Activated B cell treated with CpG ODN at 0.5 μM for 24 hours (primary cell): ENCODE results near the gene WBP1. TPM values are rescaled to one million over a fixed set of nuclear protein-coding genes. Genes with fewer than 3 reads are reported as not detected.
"Not testable (repeated sequence)": the region's sequence is repeated elsewhere in the genome, so short reads cannot be mapped to it uniquely, and the experiment has no call there.

Experiments used
- ATAC-seq: fragments of 200-7000 bp; cut with Tn5 transposase; one replicate; pipeline ENCODE4 v1.10.0; 2021; ENCODE audit warnings: low read depth, mild to moderate bottlenecking, moderate library complexity
- CTCF ChIA-PET: fragments of 350-600 bp; sonication (Branson Sonifier 250); formaldehyde crosslinking; loops from one replicate; lab custom pipeline; 2021; ENCODE audit warnings: antibody characterized with exemption; lab: Charles Lee
- POLR2A ChIA-PET: fragments of 350-600 bp; sonication (Branson Sonifier 250); formaldehyde crosslinking; loops from one replicate; lab custom pipeline; 2021; ENCODE audit warnings: antibody characterized with exemption; lab: Charles Lee
- DNase-seq: peaks from one replicate; pipeline ENCODE4 v3.0.0; 2022
- H3K27ac Mint-ChIP-seq: one replicate; pipeline ENCODE4 v1.8.0; 2020; ENCODE audit warnings: mixed read lengths
- H3K27me3 Mint-ChIP-seq: one replicate; pipeline ENCODE4 v1.8.0; 2021; ENCODE audit warnings: mixed read lengths
- H3K36me3 Mint-ChIP-seq: one replicate; pipeline ENCODE4 v1.8.0; 2021; ENCODE audit warnings: low read depth, mixed read lengths
- H3K4me1 Mint-ChIP-seq: one replicate; pipeline ENCODE4 v1.8.0; 2021; ENCODE audit warnings: mixed read lengths
- H3K4me3 Mint-ChIP-seq: one replicate; pipeline ENCODE4 v1.8.0; 2020; ENCODE audit warnings: mild to moderate bottlenecking, mixed read lengths
- H3K9me3 Mint-ChIP-seq: one replicate; pipeline ENCODE4 v1.8.0; 2020; ENCODE audit warnings: mixed read lengths
- CTCF ChIP-seq: fragments of 200-600 bp; IDR thresholded peaks from one replicate; pipeline ENCODE4 v1.8.0; 2022; ENCODE audit warnings: antibody characterized with exemption, mild to moderate bottlenecking
- intact Hi-C: fragments of 100-400 bp; cut with micrococcal nuclease; formaldehyde crosslinking; loops from one replicate; pipeline ENCODE4 v1.15.1; 2024
- total RNA-seq: library from RNA; stranded (reverse); gene quantifications from 2 replicates; pipeline ENCODE4 v1.2.3, GENCODE V29; 2022

The WBP1 gene
- total RNA-seq, 1 donor from 2014 or later = 65.3 TPM

GRCh38 chr2:74454654-74455511 is 3.4 kb upstream of the WBP1 start, which contains the start of gene INO80B:
Gene INO80B, plus strand, starts transcription at chr2:74455087. Its CDS starts 30 bp downstream, at chr2:74455117.
- POLR2A ChIA-PET = interaction anchor here (0.7 to 10.0 kb wide), 16 partner anchors 10 to 718 kb away, joined by 3 to 127 read pairs (median 8); partner anchors contain the start of genes AUP1, C2orf81, CCDC142 and DQX1
- H3K4me1 Mint-ChIP-seq = peaks cover 63% of the 10 kb centered on the region

GRCh38 chr2:74457129-74457548 is 1.1 kb upstream of the WBP1 start:
- H3K36me3 Mint-ChIP-seq = peaks cover 49% of the 10 kb centered on the region
- H3K27ac Mint-ChIP-seq = peak overlapping the region; percentile 100
- POLR2A ChIA-PET = interaction anchor here (1.0 to 10.0 kb wide), 16 partner anchors 10 to 275 kb away, joined by 4 to 127 read pairs (median 11); partner anchors contain the start of genes AUP1, C2orf81, CCDC142 and DOK1
- DNase-seq = no peak
- intact Hi-C loops = loop anchor here (1.0 to 5.0 kb wide), 2 partner anchors 8 to 275 kb away; partner anchors contain the start of gene MOGS
- ATAC-seq = no peak
- no peaks in the 10 kb centered on the region for H3K9me3 Mint-ChIP-seq
- H3K4me1 Mint-ChIP-seq = peaks cover 65% of the 10 kb centered on the region
- peak overlapping the region; percentile 99 for H3K4me3 Mint-ChIP-seq
- TF ChIP-seq CTCF = no peak
- no peaks in the 10 kb centered on the region for H3K27me3 Mint-ChIP-seq
- CTCF ChIA-PET = interaction anchor here (0.9 to 3.0 kb wide), 3 partner anchors 26 to 129 kb away, joined by 3 to 11 read pairs (median 7); partner anchors contain the start of genes C2orf81, CCDC142, TTC31 and WDR54

More at GRCh38 chr2:74454654-74455511, 3.4 kb upstream of the WBP1 start, which contains the start of gene INO80B:
- Mint-ChIP-seq H3K27me3 (no peaks in the 10 kb centered on the region), H3K36me3 (peaks cover 32% of the 10 kb centered on the region), H3K9me3 (no peaks in the 10 kb centered on the region), H3K27ac (peak within 1 kb of the TSS; percentile 100), H3K4me3 (peak within 1 kb of the TSS; percentile 99)
- TF ChIP-seq CTCF = no peak
- ATAC-seq (peak; percentile 47), DNase-seq (peak; percentile 94)
- intact Hi-C loops = loop anchor here (1.0 to 5.0 kb wide), 8 partner anchors 15 to 1220 kb away; partner anchors contain the start of genes AUP1, C2orf81, CCT7 and HTRA2
- CTCF ChIA-PET = interaction anchor here (1.1 to 2.8 kb wide), 6 partner anchors 14 to 133 kb away, joined by 3 to 12 read pairs (median 4); partner anchors contain the start of genes CCDC142, MRPL53 and TTC31

- H3K4me3 Mint-ChIP-seq = peak overlapping the region; percentile 99
- intact Hi-C loops = loop anchor here (1.0 to 5.0 kb wide), 6 partner anchors 8 to 275 kb away; partner anchors contain the start of genes AUP1, HTRA2, MOGS and MRPL53
- no peak for TF ChIP-seq CTCF
- H3K27me3 Mint-ChIP-seq = no peaks in the 10 kb centered on the region
- peaks cover 62% of the 10 kb centered on the region for H3K4me1 Mint-ChIP-seq
- ATAC-seq = peak; percentile 42
- no peaks in the 10 kb centered on the region for H3K9me3 Mint-ChIP-seq
- peaks cover 54% of the 10 kb centered on the region for H3K36me3 Mint-ChIP-seq
- ChIA-PET POLR2A (interaction anchor here (0.7 to 10.0 kb wide), 25 partner anchors 10 to 279 kb away, joined by 3 to 127 read pairs (median 8); partner anchors contain the start of genes AUP1, C2orf81, CCDC142 and DQX1), CTCF (interaction anchor here (1.0 to 3.0 kb wide), 2 partner anchors 23 to 128 kb away, joined by 3 to 11 read pairs; no protein-coding TSS in a partner anchor)
- DNase-seq = peak; percentile 86
- peak overlapping the region; percentile 100 for H3K27ac Mint-ChIP-seq
Observed at GRCh38 chr2:74457549-74458131, 598 bp upstream of the WBP1 start.

GRCh38 chr2:74458938-74459363 is 713 bp downstream of the WBP1 start:
- intact Hi-C loops = loop anchor here (1.0 to 5.0 kb wide), 5 partner anchors 13 to 277 kb away; partner anchors contain the start of genes AUP1, HTRA2, MRPL53 and PCGF1
- Mint-ChIP-seq H3K36me3 (peaks cover 62% of the 10 kb centered on the region), H3K27ac (peak overlapping the region; percentile 100), H3K9me3 (no peaks in the 10 kb centered on the region), H3K27me3 (no peaks in the 10 kb centered on the region), H3K4me1 (peaks cover 65% of the 10 kb centered on the region), H3K4me3 (peak overlapping the region; percentile 99)
- ATAC-seq (no peak), DNase-seq (no peak)
- TF ChIP-seq CTCF = no peak
- POLR2A ChIA-PET = interaction anchor here (0.8 to 10.0 kb wide), 20 partner anchors 9 to 1225 kb away, joined by 3 to 127 read pairs (median 10); partner anchors contain the start of genes AUP1, C2orf81, CCDC142 and CCT7
- CTCF ChIA-PET = interaction anchor here (0.8 to 3.0 kb wide), 4 partner anchors 14 to 127 kb away, joined by 3 to 11 read pairs (median 3); partner anchors contain the start of genes CCDC142, MRPL53 and TTC31

GRCh38 chr2:74459503-74460118 is 1.4 kb downstream of the WBP1 start:
- not testable (repeated sequence) for ATAC-seq, DNase-seq, H3K9me3 Mint-ChIP-seq, H3K27me3 Mint-ChIP-seq
- H3K4me3 Mint-ChIP-seq = peak overlapping the region; percentile 99
- peak overlapping the region; percentile 66 for H3K27ac Mint-ChIP-seq
- peaks cover 67% of the 10 kb centered on the region for H3K4me1 Mint-ChIP-seq
- peaks cover 62% of the 10 kb centered on the region for H3K36me3 Mint-ChIP-seq
- intact Hi-C loops = loop anchor here (5.0 kb wide), 1 partner anchor 277 kb away; no protein-coding TSS in a partner anchor
- CTCF ChIA-PET = interaction anchor here (1.2 to 3.0 kb wide), 2 partner anchors 23 to 126 kb away, joined by 3 to 11 read pairs; partner anchors contain the start of genes CCDC142 and TTC31
- POLR2A ChIA-PET = interaction anchor here (0.6 to 10.0 kb wide), 9 partner anchors 8 to 281 kb away, joined by 4 to 127 read pairs (median 35); partner anchors contain the start of genes AUP1, C2orf81, CCDC142 and HTRA2

- H3K9me3 Mint-ChIP-seq, intact Hi-C loops, H3K27ac Mint-ChIP-seq, H3K27me3 Mint-ChIP-seq, ATAC-seq, DNase-seq: not testable (repeated sequence)
- POLR2A ChIA-PET = interaction anchor here (10.0 kb wide), 1 partner anchor 13 kb away, joined by 127 read pairs; the partner anchor contains the start of gene MRPL53
- peaks cover 62% of the 10 kb centered on the region for H3K4me1 Mint-ChIP-seq
- H3K4me3 Mint-ChIP-seq = peak overlapping the region; percentile 35
- CTCF ChIA-PET = interaction anchor here (1.2 kb wide), 1 partner anchor 23 kb away, joined by 3 read pairs; the partner anchor contains the start of genes CCDC142 and TTC31
- peaks cover 58% of the 10 kb centered on the region for H3K36me3 Mint-ChIP-seq
Observed at GRCh38 chr2:74460187-74460586, 1.9 kb downstream of the WBP1 start.
